ENCODE measurements around the gene MAML1.

MAML1 gene

GRCh38 chr5:179793468-179794139, 61.0 kb downstream of the MAML1 start, which contains the start of gene LTC4S:
TSS of gene LTC4S (plus strand) at chr5:179793986. CDS start at chr5:179794081, 95 bp downstream.
- H3K4me3 ChIP-seq (ENCODE audit: low read depth, low read length): no peak within 1 kb of the TSS

- no peak overlapping the region for H3K4me3 ChIP-seq (ENCODE audit: low read depth, low read length)
Observed at GRCh38 chr5:179794171-179794570, 61.5 kb downstream of the MAML1 start.

GRCh38 chr5:179794575-179794974, 62.0 kb downstream of the MAML1 start:
- no peak overlapping the region for H3K4me3 ChIP-seq (ENCODE audit: low read depth, low read length)

GRCh38 chr5:179795049-179795862, 62.6 kb downstream of the MAML1 start:
- peak overlapping the region; percentile 62 for H3K4me3 ChIP-seq (ENCODE audit: low read depth, low read length)

GRCh38 chr5:179795863-179796833, 63.5 kb downstream of the MAML1 start:
- peak overlapping the region; percentile 62 for H3K4me3 ChIP-seq (ENCODE audit: low read depth, low read length)

- H3K4me3 ChIP-seq (ENCODE audit: low read depth, low read length): peak overlapping the region; percentile 45
Observed at GRCh38 chr5:179796877-179797608, 64.4 kb downstream of the MAML1 start.

- H3K4me3 ChIP-seq (ENCODE audit: low read depth, low read length): no peak overlapping the region
Observed at GRCh38 chr5:179797741-179798140, 65.1 kb downstream of the MAML1 start.

GRCh38 chr5:179798144-179798770, 65.6 kb downstream of the MAML1 start:
- no peak overlapping the region for H3K4me3 ChIP-seq (ENCODE audit: low read depth, low read length)

- no peak overlapping the region for H3K4me3 ChIP-seq (ENCODE audit: low read depth, low read length)
Observed at GRCh38 chr5:179798771-179799643, 66.4 kb downstream of the MAML1 start.

GRCh38 chr5:179799644-179799973, 67.0 kb downstream of the MAML1 start:
- no peak overlapping the region for H3K4me3 ChIP-seq (ENCODE audit: low read depth, low read length)

GRCh38 chr5:179800071-179800695, 67.6 kb downstream of the MAML1 start:
- no peak overlapping the region for H3K4me3 ChIP-seq (ENCODE audit: low read depth, low read length)

GRCh38 chr5:179800696-179801201, 68.1 kb downstream of the MAML1 start:
- no peak overlapping the region for H3K4me3 ChIP-seq (ENCODE audit: low read depth, low read length)

- no peak overlapping the region for H3K4me3 ChIP-seq (ENCODE audit: low read depth, low read length)
Observed at GRCh38 chr5:179801304-179802206, 68.9 kb downstream of the MAML1 start.

GRCh38 chr5:179802207-179802883, 69.7 kb downstream of the MAML1 start:
- H3K4me3 ChIP-seq (ENCODE audit: low read depth, low read length): no peak overlapping the region

GRCh38 chr5:179802950-179803562, 70.4 kb downstream of the MAML1 start:
- H3K4me3 ChIP-seq (ENCODE audit: low read depth, low read length): no peak overlapping the region
